Measurements from ENCODE around the gene HPSE2.
A peak's percentile ranks its signal among the peaks of the same experiment; 100 is the strongest.
"Not testable (repeated sequence)": the region's sequence is repeated elsewhere in the genome, so short reads cannot be mapped to it uniquely, and the experiment has no call there.

HPSE2 gene

DNA sequence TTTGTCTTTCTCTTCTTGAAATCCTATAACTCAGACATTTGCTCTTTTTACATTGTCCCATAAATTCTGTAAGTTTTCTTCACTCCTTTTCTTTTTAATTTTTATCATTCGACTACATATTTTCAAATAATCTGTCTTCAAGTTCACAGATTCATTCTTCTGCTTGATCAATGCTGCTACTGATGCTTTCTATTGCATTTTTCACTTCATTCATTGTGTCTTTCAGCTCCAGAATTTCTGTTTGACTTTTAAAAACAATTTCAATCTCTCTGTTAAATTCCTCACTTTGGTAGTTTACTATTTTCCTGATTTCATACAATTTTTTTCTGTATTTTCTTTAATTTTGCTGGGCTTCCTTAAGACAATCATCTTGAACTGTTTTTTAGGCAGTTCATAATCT lies 230.4 kb downstream of the HPSE2 start:
- no peak for DNase-seq (ENCODE audit: low read depth)

DNA sequence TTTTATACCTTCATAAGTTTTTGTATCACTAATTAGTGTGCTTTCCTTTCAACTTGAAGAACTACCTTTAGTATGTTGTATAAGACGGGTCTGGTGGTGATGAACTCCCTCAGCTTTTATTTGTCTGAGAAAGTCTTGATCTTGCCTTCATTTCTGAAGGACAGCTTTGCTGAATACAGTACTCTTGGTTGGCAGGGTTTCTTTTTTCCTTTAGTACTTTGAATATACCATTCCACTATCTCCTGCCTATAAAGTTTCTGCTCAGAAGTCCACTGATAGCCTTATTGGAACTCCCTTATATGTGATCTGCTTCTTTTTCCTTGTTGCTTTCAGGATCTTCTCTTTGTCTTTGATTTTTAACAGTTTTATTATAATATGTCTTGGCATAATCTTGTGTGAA lies 230.9 kb downstream of the HPSE2 start:
- no peak for DNase-seq (ENCODE audit: low read depth)

DNA sequence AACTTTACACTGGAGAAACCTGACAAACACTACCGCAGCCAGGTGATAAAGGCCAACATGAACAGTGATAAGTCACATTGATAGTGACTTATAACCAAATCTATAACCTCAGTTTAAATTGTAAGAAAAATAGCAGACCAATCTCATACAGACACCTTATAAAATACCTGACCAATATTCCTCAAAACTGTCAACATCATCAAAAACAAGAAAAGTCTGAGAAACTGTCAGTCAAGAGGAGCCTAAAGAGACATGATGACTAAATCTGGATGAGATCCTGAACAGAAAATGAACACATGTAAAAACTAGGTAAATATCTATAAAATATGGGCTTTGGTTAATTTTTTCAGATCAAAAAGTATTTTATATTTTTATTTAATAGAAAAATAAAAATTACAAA lies 233.3 kb downstream of the HPSE2 start:
- no peak for DNase-seq (ENCODE audit: low read depth)

DNA sequence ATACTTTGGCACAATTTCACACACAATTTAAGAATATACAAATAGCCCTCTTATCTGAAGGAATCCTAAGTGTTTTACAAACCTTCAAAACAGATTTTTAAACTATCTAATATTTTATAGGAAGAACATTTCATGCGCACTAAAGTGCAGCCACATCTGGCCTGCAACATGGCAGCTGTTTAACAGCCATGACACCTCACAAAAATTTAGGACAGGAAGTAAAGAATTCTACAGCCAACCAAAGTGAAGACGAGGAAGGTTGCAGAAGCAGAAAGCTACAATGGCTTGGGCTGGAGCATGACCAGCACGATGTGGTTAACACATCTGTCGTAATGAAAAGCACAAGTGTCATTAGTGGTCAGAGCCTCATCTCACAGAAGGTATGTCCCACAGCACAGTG lies 238.1 kb downstream of the HPSE2 start:
- no peak for DNase-seq (ENCODE audit: low read depth)

DNA sequence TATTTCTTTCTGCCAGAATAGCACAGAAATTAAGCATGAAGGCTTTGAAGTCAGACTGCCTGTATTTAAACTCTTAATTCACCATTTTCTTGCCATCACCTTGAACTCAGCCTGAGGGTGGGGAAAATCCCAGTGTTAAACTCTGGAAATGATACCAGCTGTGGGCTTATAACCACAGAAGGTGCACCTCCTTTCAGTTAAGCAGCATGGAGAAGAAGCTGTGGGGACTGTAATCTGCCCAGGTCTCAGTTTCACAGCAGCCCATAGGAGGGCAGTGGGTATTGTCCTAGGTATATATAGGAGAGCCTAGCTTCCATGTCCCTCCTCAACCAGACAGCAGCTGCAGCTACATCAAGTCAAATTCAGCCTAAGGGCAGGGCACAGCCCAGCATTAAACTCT lies 241.6 kb downstream of the HPSE2 start:
- no peak for DNase-seq (ENCODE audit: low read depth)

DNA sequence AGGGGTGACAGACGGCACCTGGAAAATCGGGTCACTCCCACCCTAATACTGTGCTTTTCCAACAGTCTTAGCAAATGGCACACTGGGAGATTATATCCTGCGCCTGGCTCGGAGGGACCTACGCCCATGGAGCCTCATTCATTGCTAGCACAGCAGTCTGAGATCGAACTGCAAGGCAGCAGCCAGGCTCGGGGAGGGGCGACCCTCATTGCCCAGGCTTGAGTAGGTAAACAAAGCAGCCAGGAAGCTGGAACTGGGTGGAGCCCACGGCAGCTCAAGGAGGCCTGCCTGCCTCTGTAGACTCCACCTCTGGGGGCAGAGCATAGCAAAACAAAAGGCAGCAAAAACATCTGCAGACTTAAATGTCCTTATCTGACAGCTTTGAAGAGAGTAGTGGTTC lies 251.9 kb downstream of the HPSE2 start:
- not testable (repeated sequence) for DNase-seq (ENCODE audit: low read depth)

DNA sequence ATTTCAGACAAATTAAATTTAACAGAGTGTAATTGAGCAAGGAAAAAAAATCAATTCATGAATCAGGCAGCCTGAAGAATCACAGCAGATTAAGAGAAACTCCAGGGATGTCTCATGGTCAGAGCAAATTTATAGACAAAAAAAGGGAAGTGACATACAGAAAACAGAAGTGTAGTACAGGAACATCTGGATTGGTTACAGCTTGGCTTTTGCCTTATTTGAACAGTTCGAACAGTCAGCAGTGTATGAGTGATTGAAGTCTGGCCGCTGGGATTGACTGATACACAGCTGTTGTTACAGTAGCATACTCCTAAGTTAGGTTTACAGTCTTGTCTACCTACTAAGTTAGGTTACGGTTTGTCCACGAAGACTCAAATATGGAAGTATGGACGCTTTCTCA lies 255.3 kb downstream of the HPSE2 start:
- DNase-seq (ENCODE audit: low read depth), result no peak

DNA sequence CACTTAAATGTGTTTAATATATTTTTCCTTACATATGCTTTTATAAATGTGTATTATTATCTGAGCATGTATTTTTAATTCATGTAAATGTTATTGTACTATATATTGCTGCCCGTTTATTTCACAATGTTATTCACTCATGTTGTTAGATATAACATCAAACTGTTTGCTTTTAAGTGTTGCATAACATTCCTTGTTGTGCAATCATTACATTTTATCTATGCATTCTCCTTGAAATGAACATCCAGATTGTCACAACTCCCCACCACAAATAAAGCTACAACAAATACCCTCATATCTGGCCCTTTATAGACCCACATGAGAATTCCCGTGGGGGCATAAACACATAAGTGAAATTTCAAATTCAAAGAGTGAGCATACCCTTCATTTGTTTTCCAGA lies 264.2 kb downstream of the HPSE2 start:
- no peak for DNase-seq (ENCODE audit: low read depth)

DNA sequence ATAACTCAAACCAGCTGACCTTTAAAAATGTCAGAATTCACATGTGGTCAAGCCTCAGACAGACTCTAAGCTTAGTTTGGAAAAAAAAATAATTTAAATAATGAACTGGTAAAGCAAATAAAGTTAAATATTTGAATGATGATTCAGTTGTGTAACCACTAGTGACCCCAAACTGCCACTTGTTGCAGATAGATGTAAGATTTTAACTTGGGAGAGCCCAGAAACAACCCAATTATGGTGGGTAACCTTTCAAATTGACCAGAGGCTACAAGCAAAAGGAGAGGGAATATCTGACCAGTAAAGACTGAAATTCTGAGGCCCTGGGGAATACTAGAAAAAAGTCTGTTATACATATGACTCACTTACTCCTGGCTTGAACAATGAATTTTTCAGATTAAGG lies 268.1 kb downstream of the HPSE2 start:
- DNase-seq (ENCODE audit: low read depth), result no peak

DNA sequence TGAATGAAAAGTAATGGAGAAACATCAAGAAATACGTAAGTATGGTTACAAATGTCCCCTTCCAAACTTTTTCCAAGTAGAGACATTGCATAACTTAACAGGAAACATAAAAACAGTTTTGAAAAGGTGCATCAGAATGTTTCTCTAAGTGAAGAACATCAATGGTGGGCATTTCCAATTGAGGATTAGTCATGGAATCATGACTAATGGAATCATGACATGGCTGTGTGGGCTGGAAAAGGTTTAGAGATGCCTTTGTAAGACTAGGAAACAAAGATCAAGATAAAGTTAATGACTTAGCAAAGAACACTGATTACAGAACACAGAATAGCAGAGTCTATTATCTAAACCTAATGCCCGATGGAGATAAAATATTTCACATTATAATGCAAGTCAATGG lies 272.0 kb downstream of the HPSE2 start:
- DNase-seq (ENCODE audit: low read depth), result no peak

DNA sequence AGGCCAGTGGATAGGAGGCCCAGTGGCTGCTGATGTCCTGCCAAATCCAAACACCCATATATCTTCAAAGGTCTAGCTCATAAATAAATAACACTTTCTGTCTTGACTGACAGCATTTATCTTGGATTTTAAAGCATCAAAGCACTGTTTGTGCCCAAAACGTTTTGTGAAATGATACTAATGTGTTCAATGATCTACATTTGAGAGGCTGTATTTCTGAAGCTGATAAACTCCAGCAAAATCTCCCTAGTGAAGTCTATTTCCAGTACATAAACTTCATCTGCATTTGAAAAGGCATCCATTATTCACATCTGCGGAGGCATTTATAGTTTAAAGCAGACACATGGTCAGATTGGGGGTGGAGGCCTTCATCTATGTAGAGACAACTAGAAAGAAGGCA lies 276.3 kb downstream of the HPSE2 start:
- no peak for DNase-seq (ENCODE audit: low read depth)

DNA sequence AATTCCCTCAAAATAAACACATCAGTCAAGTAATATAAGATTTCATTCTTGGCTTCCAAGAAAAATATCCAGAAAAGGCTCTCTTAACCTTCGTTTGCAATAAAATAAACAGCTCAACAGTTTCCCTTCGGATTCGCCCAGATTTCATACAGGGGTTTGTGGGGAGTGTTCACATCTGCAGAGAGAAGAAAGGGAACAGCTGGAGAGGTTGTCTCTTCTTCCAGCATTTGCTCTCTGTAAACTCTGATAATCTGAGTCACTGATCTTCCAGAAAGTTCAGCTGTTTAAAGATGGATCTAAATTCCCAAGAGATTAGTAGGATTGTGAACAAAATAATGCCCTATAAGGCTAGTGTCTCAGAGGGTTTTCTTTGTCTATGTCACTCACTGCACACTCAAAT lies 277.9 kb downstream of the HPSE2 start:
- DNase-seq (ENCODE audit: low read depth), result no peak

DNA sequence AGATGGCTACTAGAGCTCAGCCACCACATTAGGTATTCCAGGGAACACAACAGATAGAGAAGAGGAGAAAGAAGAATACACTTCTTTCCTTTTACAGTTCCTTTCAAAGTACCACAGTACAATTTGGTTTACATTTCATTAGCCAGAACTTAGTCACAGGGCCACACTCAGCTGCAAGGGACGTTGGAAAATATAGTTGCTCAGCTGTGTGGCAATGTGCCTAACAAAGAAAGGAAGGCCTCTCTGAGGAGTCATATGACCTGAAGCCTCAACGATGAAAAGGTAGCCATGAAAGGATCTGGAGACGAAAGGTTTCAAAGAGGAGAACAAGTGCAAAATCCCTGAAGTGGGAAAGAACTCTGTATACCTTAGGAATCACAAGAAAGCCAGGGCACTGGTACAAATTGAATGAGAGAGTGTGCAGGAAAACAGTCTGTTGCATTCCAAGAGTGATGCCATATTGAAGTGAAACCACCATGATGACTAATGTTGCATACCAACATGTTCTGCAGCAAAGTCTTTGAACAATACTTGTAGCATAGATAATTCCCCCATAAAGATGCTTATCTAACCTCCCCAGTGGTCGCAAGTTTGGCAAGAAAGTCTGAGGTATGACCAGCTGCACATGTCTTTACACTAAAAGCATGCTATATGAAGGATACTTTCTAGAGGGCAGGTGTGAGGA lies 278.9 kb downstream of the HPSE2 start:
- no peak for DNase-seq (ENCODE audit: low read depth)

DNA sequence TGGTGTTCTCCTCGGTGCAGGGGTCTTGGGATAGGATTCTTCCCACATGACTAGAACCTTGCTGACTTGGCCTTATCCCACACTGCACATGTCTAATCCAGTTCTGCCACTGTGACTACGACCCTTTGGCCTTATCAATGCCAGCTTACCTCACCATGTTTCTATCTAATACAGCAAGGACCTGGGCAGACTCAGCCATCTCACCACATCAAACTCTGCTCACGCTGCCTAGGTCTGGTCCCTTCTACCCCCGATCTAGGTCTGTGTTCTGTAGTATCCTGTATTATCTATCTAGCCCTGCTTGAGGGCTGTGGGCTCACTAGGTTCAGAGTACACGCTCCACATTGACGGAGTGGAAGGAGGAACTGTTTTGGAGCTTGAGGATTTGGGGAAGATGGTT lies 282.4 kb downstream of the HPSE2 start:
- DNase-seq (ENCODE audit: low read depth), result peak; percentile 63

DNA sequence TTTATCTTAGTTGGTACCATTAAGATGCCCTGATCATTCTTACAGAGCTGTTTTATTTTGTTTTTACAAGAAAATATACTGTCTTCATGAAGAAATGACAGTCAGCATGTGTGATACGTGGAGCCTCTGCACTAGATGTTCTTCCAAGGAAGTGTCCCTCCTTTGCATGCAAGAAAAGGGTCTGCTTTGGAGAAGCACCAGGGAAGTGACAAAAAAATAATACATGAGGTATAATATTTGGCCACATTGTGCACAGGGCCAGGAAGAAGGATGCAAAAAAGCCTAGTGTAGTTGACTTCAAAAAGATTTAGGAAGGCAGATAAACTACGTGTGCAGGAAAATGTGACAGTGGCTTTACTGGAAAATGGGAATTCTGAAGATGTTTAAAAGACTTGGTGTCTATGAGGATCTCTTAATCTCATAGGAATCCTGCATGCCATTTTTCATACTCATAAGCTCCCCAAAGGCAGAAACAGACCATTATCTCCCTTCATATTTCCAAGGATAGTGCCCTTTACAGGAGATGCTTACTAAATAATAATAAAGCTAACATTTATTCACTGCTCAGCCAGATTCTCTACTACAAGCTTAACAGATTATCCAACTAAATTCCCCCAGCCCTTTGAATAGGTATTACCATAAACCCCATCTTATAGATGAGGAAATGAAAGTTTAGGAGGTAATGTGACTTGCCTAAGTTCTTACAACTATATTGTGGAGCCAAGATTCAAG lies 284.2 kb downstream of the HPSE2 start:
- no peak for DNase-seq (ENCODE audit: low read depth)

DNA sequence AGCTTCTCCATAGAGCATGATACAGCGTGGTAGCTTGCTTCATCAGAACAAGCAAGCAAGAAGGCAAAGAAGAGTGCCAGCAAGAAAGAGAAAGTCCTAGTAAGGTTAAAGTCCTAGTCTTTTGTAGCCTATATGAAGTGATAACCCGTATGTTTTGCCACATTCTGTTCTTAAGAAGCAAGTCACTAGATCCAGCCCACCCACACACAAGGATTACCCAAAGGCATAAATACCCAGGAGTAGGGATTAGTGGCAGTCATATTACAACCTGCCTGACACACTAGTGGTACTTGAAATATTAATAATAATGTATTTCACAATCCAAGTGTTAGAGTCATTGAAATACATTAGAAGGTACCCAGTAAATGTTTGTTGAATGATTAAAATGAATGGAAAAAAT lies 285.5 kb downstream of the HPSE2 start:
- no peak for DNase-seq (ENCODE audit: low read depth)

DNA sequence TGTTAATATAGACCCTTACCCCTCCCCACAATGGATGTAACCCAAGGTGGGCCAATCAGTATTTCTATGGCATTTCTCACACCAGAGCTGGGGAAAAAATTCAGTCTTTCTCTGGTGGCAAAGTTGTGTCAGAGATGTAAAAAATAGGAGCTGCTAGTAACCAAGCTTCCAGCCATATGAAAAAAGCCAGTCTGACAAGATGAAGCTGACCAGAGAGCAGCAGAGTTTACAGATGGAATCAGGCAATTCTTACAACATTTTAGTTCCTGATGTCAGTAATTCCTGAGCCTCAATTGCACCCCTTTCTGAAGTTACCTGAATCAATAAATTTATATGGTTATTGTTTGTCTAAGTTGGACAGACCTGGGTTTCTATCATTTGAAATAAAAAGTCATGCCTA lies 286.3 kb downstream of the HPSE2 start:
- no peak for DNase-seq (ENCODE audit: low read depth)

DNA sequence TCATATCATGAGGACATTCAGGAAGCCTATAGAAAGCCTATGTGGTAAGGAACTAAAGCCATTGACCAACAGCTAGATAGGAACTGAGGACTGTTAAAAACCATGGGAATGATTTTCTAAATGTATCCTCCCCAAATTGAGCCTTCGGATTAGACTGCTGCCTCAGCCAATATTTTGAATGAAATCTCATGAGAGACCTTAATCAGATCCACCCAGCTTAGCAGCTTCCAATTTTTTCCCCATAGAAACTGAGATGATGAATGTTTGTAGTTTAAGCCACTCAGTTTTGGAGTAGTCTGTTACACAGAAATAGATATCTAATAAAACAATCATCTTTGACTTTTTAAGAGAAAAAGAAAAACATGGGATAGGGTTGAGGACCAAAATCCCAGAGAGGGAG lies 292.0 kb downstream of the HPSE2 start:
- no peak for DNase-seq (ENCODE audit: low read depth)

DNA sequence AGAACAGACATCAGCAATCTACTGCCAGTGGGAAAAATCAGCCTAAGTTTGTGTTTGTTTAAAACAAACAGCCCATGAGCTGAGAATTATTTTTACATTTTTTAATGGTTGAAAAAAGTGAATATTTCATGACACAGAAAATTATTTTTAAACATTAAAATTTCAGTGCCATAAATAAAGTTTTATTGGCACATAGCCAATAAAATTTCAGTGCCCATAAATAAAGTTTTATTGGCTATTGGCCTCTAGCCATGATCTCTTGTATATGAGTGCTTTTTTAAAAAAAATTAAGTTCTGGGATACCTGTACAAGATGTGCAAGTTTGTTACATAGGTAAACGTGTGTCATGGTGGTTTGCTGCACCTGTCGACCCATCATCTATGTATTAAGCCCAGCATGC lies 305.9 kb downstream of the HPSE2 start:
- no peak for DNase-seq (ENCODE audit: low read depth)

DNA sequence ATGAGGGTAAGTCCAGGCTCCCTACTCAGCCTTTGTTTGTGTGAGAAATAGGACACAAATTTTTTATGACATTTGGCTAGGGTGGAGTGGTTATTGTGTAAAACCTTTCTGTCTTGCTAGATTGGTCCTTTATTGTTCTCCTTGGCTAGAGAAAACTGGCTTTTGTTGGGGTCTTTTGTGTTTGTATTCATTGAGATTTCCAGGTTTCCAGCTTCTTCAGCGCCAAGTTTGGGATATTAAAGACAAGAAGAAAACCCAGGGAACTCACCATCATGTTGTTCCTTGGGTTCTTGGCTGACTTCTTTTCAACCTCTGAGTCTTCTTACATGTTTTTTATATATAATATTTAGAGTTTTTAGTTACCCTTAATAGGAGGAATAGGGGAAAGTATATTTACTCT lies 310.0 kb downstream of the HPSE2 start:
- no peak for DNase-seq (ENCODE audit: low read depth)

DNA sequence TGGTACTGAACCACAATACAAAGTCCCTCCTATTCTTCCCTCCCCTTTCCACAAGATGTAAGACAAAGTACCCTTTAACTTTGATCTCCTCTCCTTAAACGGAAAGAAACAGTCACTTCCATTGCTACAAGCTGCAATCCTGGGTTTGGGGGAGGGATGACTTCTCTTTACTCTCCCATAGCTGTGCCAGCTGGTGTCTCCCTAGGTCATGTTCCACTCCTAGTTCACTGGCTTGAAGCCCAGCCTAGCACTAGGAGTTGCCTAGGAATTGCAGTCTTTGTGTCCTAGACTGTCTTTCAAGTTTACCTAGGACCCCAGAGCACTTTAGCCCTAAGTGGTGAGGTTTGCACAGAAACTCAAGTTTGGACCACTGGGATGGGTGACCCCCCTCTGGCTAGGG lies 311.1 kb downstream of the HPSE2 start:
- DNase-seq (ENCODE audit: low read depth), result no peak

DNA sequence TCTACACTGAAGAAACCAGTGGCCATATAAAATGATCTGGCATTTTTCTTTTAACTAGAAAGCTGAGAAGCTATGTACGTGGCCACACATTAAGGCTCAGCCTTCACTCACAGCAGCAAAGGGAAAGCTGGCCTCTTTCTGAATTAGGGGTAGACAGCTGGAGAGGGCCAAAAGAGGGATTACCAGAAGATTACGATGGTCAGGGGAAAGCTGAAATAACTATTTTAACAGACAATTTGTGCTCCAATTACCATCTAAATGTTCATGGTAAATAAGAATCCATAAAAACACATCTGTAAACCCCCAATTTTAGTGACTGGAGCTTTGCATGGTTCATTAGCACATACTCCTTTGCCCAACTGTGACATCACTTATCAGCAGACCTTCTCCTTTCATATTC lies 314.3 kb downstream of the HPSE2 start:
- DNase-seq (ENCODE audit: low read depth), result no peak

DNA sequence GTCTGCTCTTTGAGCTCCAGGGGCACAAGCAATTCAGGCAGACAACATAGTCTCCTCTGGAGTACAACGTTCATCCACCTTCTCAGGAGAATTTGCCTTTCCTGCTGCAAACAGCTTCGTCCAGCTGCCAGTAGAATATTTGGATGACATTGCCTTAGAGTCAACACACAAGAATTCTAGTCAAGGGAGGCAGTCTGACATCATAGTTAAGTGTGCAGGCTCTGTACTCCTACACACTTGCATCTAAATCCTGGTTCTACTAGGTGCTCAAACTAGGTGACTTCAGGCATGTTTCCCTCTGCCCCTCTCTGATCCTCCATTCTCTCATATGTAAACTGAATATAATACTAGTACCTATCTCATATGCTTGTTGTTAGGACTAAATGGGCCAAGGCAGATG lies 314.8 kb downstream of the HPSE2 start:
- no peak for DNase-seq (ENCODE audit: low read depth)

DNA sequence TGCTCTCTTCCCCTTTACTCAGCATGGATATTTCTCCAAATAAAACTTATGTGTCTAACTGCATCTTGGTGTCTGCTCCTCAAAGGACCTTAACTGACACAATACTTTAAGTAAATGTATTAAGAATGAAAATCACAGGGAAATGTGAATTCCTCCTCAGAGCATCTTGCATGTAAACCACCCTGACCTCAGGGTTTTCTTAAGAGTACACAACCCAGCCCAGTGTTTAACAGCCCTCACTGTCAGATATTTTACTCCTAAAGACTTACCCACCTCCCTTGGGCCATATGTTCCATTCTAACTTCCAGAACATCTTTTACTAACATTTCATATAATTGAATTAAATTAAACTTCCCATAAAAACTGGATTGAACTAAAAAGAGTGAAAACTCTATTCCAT lies 315.3 kb downstream of the HPSE2 start:
- no peak for DNase-seq (ENCODE audit: low read depth)
